Adrenal gland (tissue), 12 donors: ENCODE data around the gene ANP32D. TPM values are rescaled to one million over a fixed set of nuclear protein-coding genes. Genes with fewer than 3 reads are reported as not detected.
"Not testable (repeated sequence)": the region's sequence is repeated elsewhere in the genome, so short reads cannot be mapped to it uniquely, and the experiment has no call there.

ENCODE experiments used
- DNase-seq, 7 donors: peaks; one replicate each; pipeline ENCODE4 v3.0.0-alpha.2; 2019 to 2020
- H3K27ac ChIP-seq, 5 donors: fragments of 200-600 bp; sonication (generic) in 4 of 5; 1 replicate in 3 of 5; 2 replicates in 2 of 5; pipeline versions ENCODE4 v1.5.1 to v1.8.0; 2016 to 2020; ENCODE audit warnings: mild to moderate bottlenecking in 1 of 5
- H3K27me3 ChIP-seq: fragments of 200-600 bp; 2 replicates; pipeline ENCODE4 v1.8.0; 2021
- H3K36me3 ChIP-seq, 2 donors: fragments of 200-600 bp; replicated peaks in 1 of 2; 1 replicate in 1 of 2; 2 replicates in 1 of 2; pipeline versions ENCODE4 v1.5.1 to v1.8.0; 2018 to 2022
- H3K4me1 ChIP-seq, 2 donors: fragments of 200-600 bp; replicated peaks in 1 of 2; 1 replicate in 1 of 2; 2 replicates in 1 of 2; pipeline versions ENCODE4 v1.5.1 to v1.8.0; 2018 to 2021
- H3K4me3 ChIP-seq, 4 donors: fragments of 200-600 bp; sonication (generic) in 3 of 4; one replicate each; pipeline ENCODE4 v1.5.1; 2016 to 2018
- H3K9me3 ChIP-seq, 3 donors: fragments of 200-600 bp; sonication (generic) in 1 of 3; replicated peaks in 1 of 3; 1 replicate in 2 of 3; 2 replicates in 1 of 3; pipeline versions ENCODE4 v1.5.1 to v1.8.0; 2016 to 2021
- CTCF ChIP-seq, 6 experiments: fragments of 450-650 bp in 4 of 6; fragments of 200-600 bp in 2 of 6; sonication (generic) in 1 of 6; IDR thresholded peaks; 1 replicate in 5 of 6; 2 replicates in 1 of 6; pipeline versions ENCODE4 v1.5.1 to v1.8.0; 2016 to 2021; ENCODE audit warnings: antibody characterized with exemption in 6 of 6, mild to moderate bottlenecking in 2 of 6, moderate library complexity in 1 of 6
- POLR2A ChIP-seq, 2 donors: fragments of 450-650 bp; IDR thresholded peaks; one replicate each; pipeline ENCODE4 v1.6.1; 2017; ENCODE audit warnings: antibody characterized with exemption in 2 of 2, mild to moderate bottlenecking in 2 of 2, moderate library complexity in 1 of 2
- WGBS, 4 donors: extraction: QIAGEN DNeasy Blood & Tissue Kit in 2 of 4; methylation state at CpG; one replicate each; pipeline versions ENCODE4 v1.1.5 to v1.1.7; 2013 to 2017; 5-methylcytosine and 5-hydroxymethylcytosine counted together
- intact Hi-C, 2 donors: fragments of 100-400 bp; cut with DNase I; formaldehyde crosslinking; loops; one replicate each; pipeline versions ENCODE4 v1.14.1 to v1.15.0; 2022 to 2023
- polyA plus RNA-seq, 3 donors: library from polyadenylated mRNA; stranded (reverse); fragments of 200-250 nt in 2 of 3; fragments of 350-450 nt in 1 of 3; fragmentation: Illumina TruSeq in 1 of 3; extraction: RNeasy Lipid Tissue Mini Kit (QIAGEN cat#74804) in 1 of 3; gene quantifications; one replicate each; pipeline ENCODE4 v1.2.3, GENCODE V29; 2013 to 2014
- total RNA-seq, 9 donors: library from RNA; depleted of rRNA in 4 of 9; stranded (reverse); fragments of >200 nt in 4 of 9; fragments of 120-200 nt in 1 of 9; fragmentation: NEBNext Ultra II Directional in 1 of 9; extraction: Animal tissue kit (Norgen Biotek cat#: 25700) in 1 of 9; gene quantifications; one replicate each; pipeline versions ENCODE4 v1.1.0 to v1.2.4, GENCODE V29; 2013 to 2023
- donor health status: healthy with polysubstance abuse.
- donor health status: Bipolar disorder and iron deficiency.
- donor health status: DM: yes; HTN: yes; CAD: no.
- donor health status: DM: no; HTN: no; CAD: no.
- donor health status: DM: no; HTN: no; CAD: no.
- donor health status: DM: yes; HTN: yes; CAD: no.

The ANP32D gene
- total and polyA plus RNA-seq, 12 donors: 0.27 to 2.1 (median 1.0) TPM; not detected in 8

GRCh38 chr12:48510111-48510510 lies 37.8 kb downstream of the ANP32D start:
- 9 to 47% (median 24%) methylated on average over 1 of the region's 1 CpG for WGBS, 4 donors

GRCh38 chr12:48512855-48513254 lies 40.5 kb downstream of the ANP32D start:
- no peaks in the 10 kb centered on the region for H3K27me3 ChIP-seq
- H3K9me3 ChIP-seq: no peaks in the 10 kb centered on the region
- H3K4me1 ChIP-seq: no peaks in the 10 kb centered on the region
- intact Hi-C loops: no loop called here
- H3K27ac ChIP-seq: no peak overlapping the region
- TF ChIP-seq POLR2A (IDR thresholded peaks at IDR 0.05) (no peak), CTCF (IDR thresholded peaks at IDR 0.05) (no peak)
- 38 to 67% (median 59%) methylated on average over 2 of the region's 2 CpGs for WGBS, 4 donors
- H3K36me3 ChIP-seq: no peaks in the 10 kb centered on the region
- no peak for DNase-seq
- no peak overlapping the region for H3K4me3 ChIP-seq

More at GRCh38 chr12:48510111-48510510, 37.8 kb downstream of the ANP32D start:
- Histone ChIP-seq H3K4me1 (no peaks in the 10 kb centered on the region), H3K9me3 (no peaks in the 10 kb centered on the region), H3K27me3 (no peaks in the 10 kb centered on the region), H3K36me3 (no peaks in the 10 kb centered on the region), H3K27ac (no peak overlapping the region), H3K4me3 (no peak overlapping the region)
- intact Hi-C loops: no loop called here
- no peak for DNase-seq
- TF ChIP-seq POLR2A (IDR thresholded peaks at IDR 0.05) (no peak), CTCF (IDR thresholded peaks at IDR 0.05) (no peak)

DNA sequence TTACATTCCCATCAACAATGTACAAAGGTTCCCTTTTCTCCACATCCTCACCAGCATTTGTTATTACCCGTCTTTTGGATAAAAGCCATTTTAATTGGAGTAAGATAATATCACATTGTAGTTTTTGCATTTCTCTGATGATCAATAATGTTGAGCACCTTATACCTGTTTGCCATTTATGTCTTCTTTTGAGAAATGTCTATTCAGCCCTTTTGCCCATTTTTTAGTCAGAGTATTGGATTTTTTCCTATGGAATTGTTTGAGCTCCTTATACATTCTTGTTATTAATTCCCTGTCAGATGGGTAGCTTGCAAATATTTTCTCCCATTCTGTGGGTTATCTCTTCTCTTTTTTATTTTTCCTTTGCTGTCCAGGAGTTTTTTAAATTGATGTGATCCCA lies 42.4 kb downstream of the ANP32D start:
- no peak for DNase-seq
- no peak overlapping the region for H3K27ac ChIP-seq
- WGBS, 4 donors: 77 to 84% (median 78%) methylated on average over 1 of the region's 1 CpG
- TF ChIP-seq CTCF (IDR thresholded peaks at IDR 0.05): no peak
- TF ChIP-seq POLR2A (IDR thresholded peaks at IDR 0.05): no peak
- H3K4me1 ChIP-seq: no peaks in the 10 kb centered on the region
- no peaks in the 10 kb centered on the region for H3K9me3 ChIP-seq
- intact Hi-C loops: no loop called here
- H3K36me3 ChIP-seq: no peaks in the 10 kb centered on the region
- H3K4me3 ChIP-seq: no peak overlapping the region
- no peaks in the 10 kb centered on the region for H3K27me3 ChIP-seq

DNA sequence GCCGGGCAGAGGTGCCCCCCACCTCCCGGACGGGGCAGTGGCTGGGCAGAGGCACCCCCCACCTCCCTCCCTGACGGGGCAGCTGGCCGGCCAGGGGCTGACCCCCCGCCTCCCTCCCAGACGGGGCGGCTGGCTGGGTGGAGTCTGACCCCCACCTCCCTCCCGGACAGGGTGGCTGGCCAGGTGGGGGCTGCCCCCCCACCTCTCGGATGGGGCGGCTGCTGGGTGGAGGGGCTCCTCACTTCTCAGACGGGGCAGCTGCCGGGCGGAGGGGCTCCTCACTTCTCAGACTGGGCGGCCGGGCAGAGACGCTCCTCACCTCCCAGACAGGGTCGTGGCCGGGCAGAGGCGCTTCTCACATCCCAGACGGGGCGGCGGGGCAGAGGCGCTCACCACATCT lies 48.0 kb downstream of the ANP32D start:
- intact Hi-C loops: not testable (repeated sequence)
- WGBS, 4 donors: 80 to 92% (median 88%) methylated on average over 1 to 24 of the region's 24 CpGs

More for the DNA sequence above, 48.0 kb downstream of the ANP32D start:
- not testable (repeated sequence) for H3K27ac ChIP-seq, H3K27me3 ChIP-seq, H3K4me3 ChIP-seq, H3K4me1 ChIP-seq, DNase-seq, H3K36me3 ChIP-seq, H3K9me3 ChIP-seq

Other genes starting within 250 kb of the ANP32D start
- 10 to 100 TPM; 32.5 to 65.2 (median 46.6) TPM for gene ZNF641, start 121.6 kb upstream of the ANP32D start, total RNA-seq
- 10 to 100 TPM; 17.4 to 41.5 (median 31.4) TPM for gene ZNF641, start 121.6 kb upstream of the ANP32D start, polyA plus RNA-seq
- gene C12orf54, start 9.9 kb downstream of the ANP32D start, total RNA-seq: 1 to 10 TPM in 2 of 9 donors, under 1 TPM in 4, not detected in 3; 0.50 to 1.6 (median 0.85) TPM
- 1 to 10 TPM in 2 of 3 donors, under 1 TPM in 1; 0.55 to 5.6 (median 2.2) TPM for gene C12orf54, start 9.9 kb downstream of the ANP32D start, polyA plus RNA-seq
- under 1 TPM in 1 of 9 donors, not detected in 8; 0.11 TPM for gene OR8S1, start 53.1 kb downstream of the ANP32D start, total RNA-seq
- gene OR8S1, start 53.1 kb downstream of the ANP32D start, polyA plus RNA-seq: not detected
- gene LALBA, start 97.5 kb downstream of the ANP32D start, total RNA-seq: not detected
- not detected for gene LALBA, start 97.5 kb downstream of the ANP32D start, polyA plus RNA-seq
- 10 to 100 TPM; 21.3 to 67.6 (median 29.6) TPM for gene KANSL2, start 209.7 kb downstream of the ANP32D start, total RNA-seq
- 10 to 100 TPM; 23.9 to 24.3 (median 24.1) TPM for gene KANSL2, start 209.7 kb downstream of the ANP32D start, polyA plus RNA-seq
- gene CCNT1, start 244.1 kb downstream of the ANP32D start, total RNA-seq: 10 to 100 TPM; 14.0 to 49.6 (median 33.8) TPM
- gene CCNT1, start 244.1 kb downstream of the ANP32D start, polyA plus RNA-seq: 10 to 100 TPM in 1 of 3 donors, 1 to 10 TPM in 2; 5.4 to 22.6 (median 5.7) TPM